Measurements from ENCODE around the gene HAPLN1.

DNA sequence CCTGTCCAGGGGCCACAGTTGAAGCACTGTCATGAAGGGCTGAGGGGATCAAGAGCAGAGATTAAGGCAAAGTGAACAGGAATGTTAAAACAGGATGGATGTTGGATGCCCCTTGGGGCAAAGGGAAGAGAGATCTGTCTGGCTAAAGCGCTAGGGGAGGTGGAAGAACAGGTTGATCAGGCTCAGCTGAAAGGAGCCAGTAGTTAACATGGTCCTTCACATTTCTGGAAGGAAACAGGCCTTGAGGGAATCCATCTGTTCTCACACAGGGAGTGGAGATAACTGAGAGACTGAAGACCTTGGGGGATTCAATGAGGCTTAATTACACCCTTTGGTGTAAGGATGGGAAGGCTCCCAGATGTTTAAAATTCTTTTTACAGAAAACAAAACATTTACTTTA is 5.8 kb downstream of the HAPLN1 start:
- TF ChIP-seq, protein P1, sequence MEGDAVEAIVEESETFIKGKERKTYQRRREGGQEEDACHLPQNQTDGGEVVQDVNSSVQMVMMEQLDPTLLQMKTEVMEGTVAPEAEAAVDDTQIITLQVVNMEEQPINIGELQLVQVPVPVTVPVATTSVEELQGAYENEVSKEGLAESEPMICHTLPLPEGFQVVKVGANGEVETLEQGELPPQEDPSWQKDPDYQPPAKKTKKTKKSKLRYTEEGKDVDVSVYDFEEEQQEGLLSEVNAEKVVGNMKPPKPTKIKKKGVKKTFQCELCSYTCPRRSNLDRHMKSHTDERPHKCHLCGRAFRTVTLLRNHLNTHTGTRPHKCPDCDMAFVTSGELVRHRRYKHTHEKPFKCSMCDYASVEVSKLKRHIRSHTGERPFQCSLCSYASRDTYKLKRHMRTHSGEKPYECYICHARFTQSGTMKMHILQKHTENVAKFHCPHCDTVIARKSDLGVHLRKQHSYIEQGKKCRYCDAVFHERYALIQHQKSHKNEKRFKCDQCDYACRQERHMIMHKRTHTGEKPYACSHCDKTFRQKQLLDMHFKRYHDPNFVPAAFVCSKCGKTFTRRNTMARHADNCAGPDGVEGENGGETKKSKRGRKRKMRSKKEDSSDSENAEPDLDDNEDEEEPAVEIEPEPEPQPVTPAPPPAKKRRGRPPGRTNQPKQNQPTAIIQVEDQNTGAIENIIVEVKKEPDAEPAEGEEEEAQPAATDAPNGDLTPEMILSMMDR (IDR thresholded peaks at IDR 0.05) = no peak
- no peak for TF ChIP-seq POLR2A (IDR thresholded peaks at IDR 0.05)

Data from right lobe of liver (tissue), 4 donors.